SK-N-SH treated with all-trans-retinoic acid at 6 μM for 48 hours (cell line): Measurements from ENCODE around the gene C3.
A peak's percentile ranks its signal among the peaks of the same experiment; 100 is the strongest.
"Not testable (repeated sequence)": the region's sequence is repeated elsewhere in the genome, so short reads cannot be mapped to it uniquely, and the experiment has no call there.

Experiments
- ATAC-seq: fragments of 200-7000 bp; cut with Tn5 transposase; 3 replicates; pipeline ENCODE4 v1.9.1; 2020; ENCODE audit warnings: mild to moderate bottlenecking, moderate library complexity
- ARNTL ChIP-seq: fragments of 450-650 bp; formaldehyde crosslinking; IDR thresholded peaks from 2 replicates; pipeline ENCODE4 v1.5.0; 2020; ENCODE audit warnings: low read depth, mild to moderate bottlenecking, moderate library complexity, borderline replicate concordance
- BACH2 ChIP-seq: fragments of 250-450 bp; sonication (Bioruptor Pico); IDR thresholded peaks from 2 replicates; pipeline ENCODE4 v1.9.0; 2021; ENCODE audit warnings: mild to moderate bottlenecking, borderline replicate concordance
- CREB5 ChIP-seq: fragments of 250-450 bp; sonication (Bioruptor Pico); IDR thresholded peaks from 2 replicates; pipeline ENCODE4 v1.5.1; 2020; ENCODE audit warnings: low read depth, mild to moderate bottlenecking, moderate library complexity
- CSDC2 ChIP-seq: fragments of 250-450 bp; sonication (Bioruptor Pico); IDR thresholded peaks from 2 replicates; pipeline ENCODE4 v1.5.0; 2020; ENCODE audit warnings: mild to moderate bottlenecking, moderate library complexity
- ESRRG ChIP-seq: fragments of 250-450 bp; sonication (Bioruptor Pico); IDR thresholded peaks from 2 replicates; pipeline ENCODE4 v1.6.1; 2021; ENCODE audit warnings: mild to moderate bottlenecking
- GLIS3 ChIP-seq: fragments of 250-450 bp; sonication (Bioruptor Pico); IDR thresholded peaks from 2 replicates; pipeline ENCODE4 v1.5.0; 2020; ENCODE audit warnings: mild to moderate bottlenecking, moderate library complexity
- ISL1 ChIP-seq: fragments of 250-450 bp; sonication (Bioruptor Pico); IDR thresholded peaks from 2 replicates; pipeline ENCODE4 v2.1.2; 2022; ENCODE audit warnings: mild to moderate bottlenecking, moderate library complexity
- OSR1 ChIP-seq: fragments of 250-450 bp; sonication (Bioruptor Pico); IDR thresholded peaks from 2 replicates; pipeline ENCODE4 v1.8.0; 2022; ENCODE audit warnings: moderate library complexity, mild to moderate bottlenecking, inconsistent platforms
- TCF4 ChIP-seq: fragments of 250-450 bp; sonication (Bioruptor Pico); IDR thresholded peaks from 2 replicates; pipeline ENCODE4 v1.8.0; 2021; ENCODE audit warnings: mild to moderate bottlenecking, moderate library complexity, borderline replicate concordance
- TOX ChIP-seq: fragments of 250-450 bp; sonication (Bioruptor Pico); IDR thresholded peaks from 2 replicates; pipeline ENCODE4 v1.8.0; 2021; ENCODE audit warnings: mild to moderate bottlenecking, moderate library complexity, borderline replicate concordance
- ZFP30 ChIP-seq: fragments of 450-650 bp; formaldehyde crosslinking; IDR thresholded peaks from 2 replicates; pipeline ENCODE4 v1.5.0; 2022; ENCODE audit warnings: mild to moderate bottlenecking, moderate library complexity
- ZNF565 ChIP-seq: fragments of 450-650 bp; formaldehyde crosslinking; conservative IDR thresholded peaks from 2 replicates; pipeline ENCODE4 v1.5.0; 2020; ENCODE audit warnings: low read depth, mild to moderate bottlenecking, moderate library complexity
- ZNF8 ChIP-seq: fragments of 450-650 bp; formaldehyde crosslinking; IDR thresholded peaks from 2 replicates; pipeline ENCODE4 v1.5.0; 2020; ENCODE audit warnings: mild to moderate bottlenecking, moderate library complexity
- TF ChIP-seq, protein P1 (sequence below): fragments of 250-450 bp; sonication (Bioruptor Pico); IDR thresholded peaks from 2 replicates; pipeline ENCODE4 v1.8.0; 2021; ENCODE audit warnings: low read depth, mild to moderate bottlenecking, moderate library complexity, borderline replicate concordance
- TF ChIP-seq, protein P2 (sequence below): fragments of 250-450 bp; sonication (Bioruptor Pico); IDR thresholded peaks from 2 replicates; pipeline ENCODE4 v1.5.0; 2020; ENCODE audit warnings: mild to moderate bottlenecking, moderate library complexity

C3 gene

DNA sequence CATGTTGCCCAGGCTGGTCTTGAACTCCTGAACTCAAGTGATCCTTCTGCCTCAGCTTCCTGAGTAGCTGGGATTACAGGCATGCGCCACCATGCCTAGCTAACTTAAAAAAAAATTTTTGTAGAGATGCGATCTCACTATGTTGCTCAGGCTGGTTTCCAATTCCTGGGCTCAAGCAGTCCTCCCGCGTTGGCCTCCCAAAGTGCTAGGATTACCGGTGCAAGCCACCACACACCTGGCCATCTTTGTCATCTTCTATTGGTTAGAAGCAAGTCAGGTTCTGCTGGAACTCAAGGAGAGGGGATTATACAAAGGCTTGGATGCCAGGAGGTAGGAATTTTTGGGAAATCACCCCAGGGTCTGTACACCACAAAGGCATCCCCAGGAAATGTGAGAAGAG is 75.7 kb downstream of the C3 start (continued):
- TF ChIP-seq TOX (CRISPR knock-in tag) (no peak), ZNF565 (CRISPR knock-in tag) (no peak)
- TF ChIP-seq, all 23 proteins: peak for 0

GRCh38 chr19:6640333-6640732 is 80.1 kb downstream of the C3 start:
- not testable (repeated sequence) for ATAC-seq

- ATAC-seq: no peak
- TF ChIP-seq ZFP30 (CRISPR knock-in tag) (no peak), ZNF8 (CRISPR knock-in tag) (no peak), ISL1 (CRISPR knock-in tag) (no peak), BACH2 (CRISPR knock-in tag) (no peak), ESRRG (CRISPR knock-in tag) (no peak), ARNTL (CRISPR knock-in tag) (no peak), TCF4 (CRISPR knock-in tag) (no peak), OSR1 (CRISPR knock-in tag) (no peak), GLIS3 (CRISPR knock-in tag) (no peak), CREB5 (CRISPR knock-in tag) (no peak)
- TF ChIP-seq, protein P1, sequence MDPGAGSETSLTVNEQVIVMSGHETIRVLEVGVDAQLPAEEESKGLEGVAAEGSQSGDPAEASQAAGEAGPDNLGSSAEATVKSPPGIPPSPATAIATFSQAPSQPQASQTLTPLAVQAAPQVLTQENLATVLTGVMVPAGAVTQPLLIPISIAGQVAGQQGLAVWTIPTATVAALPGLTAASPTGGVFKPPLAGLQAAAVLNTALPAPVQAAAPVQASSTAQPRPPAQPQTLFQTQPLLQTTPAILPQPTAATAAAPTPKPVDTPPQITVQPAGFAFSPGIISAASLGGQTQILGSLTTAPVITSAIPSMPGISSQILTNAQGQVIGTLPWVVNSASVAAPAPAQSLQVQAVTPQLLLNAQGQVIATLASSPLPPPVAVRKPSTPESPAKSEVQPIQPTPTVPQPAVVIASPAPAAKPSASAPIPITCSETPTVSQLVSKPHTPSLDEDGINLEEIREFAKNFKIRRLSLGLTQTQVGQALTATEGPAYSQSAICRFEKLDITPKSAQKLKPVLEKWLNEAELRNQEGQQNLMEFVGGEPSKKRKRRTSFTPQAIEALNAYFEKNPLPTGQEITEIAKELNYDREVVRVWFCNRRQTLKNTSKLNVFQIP (CRISPR knock-in tag): no peak
- TF ChIP-seq, protein P2, sequence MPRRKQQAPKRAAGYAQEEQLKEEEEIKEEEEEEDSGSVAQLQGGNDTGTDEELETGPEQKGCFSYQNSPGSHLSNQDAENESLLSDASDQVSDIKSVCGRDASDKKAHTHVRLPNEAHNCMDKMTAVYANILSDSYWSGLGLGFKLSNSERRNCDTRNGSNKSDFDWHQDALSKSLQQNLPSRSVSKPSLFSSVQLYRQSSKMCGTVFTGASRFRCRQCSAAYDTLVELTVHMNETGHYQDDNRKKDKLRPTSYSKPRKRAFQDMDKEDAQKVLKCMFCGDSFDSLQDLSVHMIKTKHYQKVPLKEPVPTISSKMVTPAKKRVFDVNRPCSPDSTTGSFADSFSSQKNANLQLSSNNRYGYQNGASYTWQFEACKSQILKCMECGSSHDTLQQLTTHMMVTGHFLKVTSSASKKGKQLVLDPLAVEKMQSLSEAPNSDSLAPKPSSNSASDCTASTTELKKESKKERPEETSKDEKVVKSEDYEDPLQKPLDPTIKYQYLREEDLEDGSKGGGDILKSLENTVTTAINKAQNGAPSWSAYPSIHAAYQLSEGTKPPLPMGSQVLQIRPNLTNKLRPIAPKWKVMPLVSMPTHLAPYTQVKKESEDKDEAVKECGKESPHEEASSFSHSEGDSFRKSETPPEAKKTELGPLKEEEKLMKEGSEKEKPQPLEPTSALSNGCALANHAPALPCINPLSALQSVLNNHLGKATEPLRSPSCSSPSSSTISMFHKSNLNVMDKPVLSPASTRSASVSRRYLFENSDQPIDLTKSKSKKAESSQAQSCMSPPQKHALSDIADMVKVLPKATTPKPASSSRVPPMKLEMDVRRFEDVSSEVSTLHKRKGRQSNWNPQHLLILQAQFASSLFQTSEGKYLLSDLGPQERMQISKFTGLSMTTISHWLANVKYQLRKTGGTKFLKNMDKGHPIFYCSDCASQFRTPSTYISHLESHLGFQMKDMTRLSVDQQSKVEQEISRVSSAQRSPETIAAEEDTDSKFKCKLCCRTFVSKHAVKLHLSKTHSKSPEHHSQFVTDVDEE (CRISPR knock-in tag): no peak
Observed at GRCh38 chr19:6639439-6639838, 81.0 kb downstream of the C3 start.

DNA sequence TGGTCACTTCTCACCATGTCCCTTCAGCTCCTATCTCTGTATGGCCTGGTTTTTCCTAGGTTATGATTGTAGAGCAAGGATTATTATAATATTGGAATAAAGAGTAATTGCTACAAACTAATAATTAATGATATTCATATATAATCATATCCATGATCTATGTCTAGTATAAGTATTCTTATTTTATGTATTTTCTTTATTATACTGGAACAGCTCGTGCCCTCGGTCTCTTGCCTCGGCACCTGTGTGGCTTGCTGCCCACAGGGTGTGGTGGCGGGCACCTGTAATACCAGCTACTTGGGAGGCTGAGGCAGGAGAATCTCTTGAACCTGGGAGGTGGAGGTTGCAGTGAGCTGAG is 87.0 kb downstream of the C3 start:
- ATAC-seq: not testable (repeated sequence)

GRCh38 chr19:6632747-6633455 is 87.5 kb downstream of the C3 start:
- ATAC-seq: peak; percentile 84

DNA sequence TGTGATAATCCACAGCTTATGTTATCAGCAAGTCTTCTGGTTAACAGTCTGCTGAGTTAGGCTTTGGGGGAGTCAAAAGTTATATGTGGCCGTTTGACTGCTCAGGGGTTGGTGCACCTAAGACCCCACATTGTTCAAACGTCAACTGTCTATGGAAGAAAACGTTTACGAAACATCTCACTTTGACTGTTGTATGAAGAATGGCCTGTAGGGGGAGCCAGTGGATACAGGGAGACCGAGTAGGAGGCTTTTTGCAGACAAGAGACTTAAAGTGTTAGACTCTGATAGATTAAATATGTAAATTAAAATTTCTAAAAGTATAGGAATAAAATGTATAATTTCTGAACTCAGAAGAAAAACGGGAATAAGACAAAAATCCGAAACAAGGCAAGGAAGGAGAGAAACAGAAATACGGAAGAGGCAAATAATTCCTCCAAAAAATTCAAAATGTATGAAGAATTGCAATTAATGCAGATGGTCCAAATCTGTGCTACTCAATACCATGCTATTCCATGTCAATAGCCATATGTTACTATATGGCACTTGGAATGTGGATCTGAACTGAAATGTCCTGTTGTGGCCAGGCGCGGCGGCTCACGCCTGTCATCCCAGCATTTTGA is 88.3 kb downstream of the C3 start:
- ATAC-seq: peak; percentile 85

More for the DNA sequence above, 88.3 kb downstream of the C3 start:
- TF ChIP-seq, protein P2 (CRISPR knock-in tag): no peak
- TF ChIP-seq ZFP30 (CRISPR knock-in tag) (no peak), OSR1 (CRISPR knock-in tag) (no peak), ZNF8 (CRISPR knock-in tag) (no peak), GLIS3 (CRISPR knock-in tag) (no peak), ISL1 (CRISPR knock-in tag) (no peak), TCF4 (CRISPR knock-in tag) (no peak), CSDC2 (CRISPR knock-in tag) (no peak), TOX (CRISPR knock-in tag) (no peak)
